Liver (tissue), 9 donors: ENCODE measurements around the gene CDCA8. TPM values are rescaled to one million over a fixed set of nuclear protein-coding genes. Genes with fewer than 3 reads are reported as not detected.

Source experiments
- DNase-seq: peaks from one replicate; pipeline ENCODE4 v3.0.0-alpha.2; 2017; ENCODE audit warnings: low spot score
- H3K27ac ChIP-seq, 2 donors: one replicate each; pipeline ENCODE4 v1.7.0; 2013; ENCODE audit warnings: inconsistent platforms in 2 of 2, low read length in 2 of 2, control low read depth in 1 of 2, low read depth in 1 of 2, mild to moderate bottlenecking in 1 of 2
- H3K27me3 ChIP-seq, 4 donors: one replicate each; pipeline versions ENCODE4 v1.6.1 to v1.7.0; 2013; ENCODE audit warnings: low read length in 3 of 4, inconsistent platforms in 1 of 4, mild to moderate bottlenecking in 1 of 4, moderate library complexity in 1 of 4; ENCODE audit not compliant: control insufficient read depth in 4 of 4, insufficient read depth in 4 of 4
- H3K36me3 ChIP-seq, 4 donors: one replicate each; pipeline versions ENCODE4 v1.6.1 to v1.7.0; 2013; ENCODE audit warnings: low read length in 3 of 4, mild to moderate bottlenecking in 3 of 4, low read depth in 1 of 4, moderate library complexity in 1 of 4; ENCODE audit not compliant: control insufficient read depth in 4 of 4, insufficient read depth in 3 of 4
- H3K4me1 ChIP-seq, 4 donors: one replicate each; pipeline versions ENCODE4 v1.6.1 to v1.7.0; 2013; ENCODE audit warnings: low read length in 3 of 4, mild to moderate bottlenecking in 3 of 4, moderate library complexity in 1 of 4; ENCODE audit not compliant: control insufficient read depth in 4 of 4, insufficient read depth in 4 of 4
- H3K4me3 ChIP-seq, 3 donors: one replicate each; pipeline versions ENCODE4 v1.6.1 to v1.7.0; 2013; ENCODE audit warnings: low read length in 3 of 3, control low read depth in 1 of 3, low read depth in 1 of 3, mild to moderate bottlenecking in 1 of 3
- H3K9ac ChIP-seq, 2 donors: one replicate each; pipeline ENCODE4 v1.7.0; 2013; ENCODE audit warnings: low read length in 2 of 2, mild to moderate bottlenecking in 2 of 2, moderate library complexity in 2 of 2, control low read depth in 1 of 2, low read depth in 1 of 2
- H3K9me3 ChIP-seq, 4 donors: one replicate each; pipeline versions ENCODE4 v1.6.1 to v1.7.0; 2013; ENCODE audit warnings: low read length in 3 of 4; ENCODE audit not compliant: control insufficient read depth in 4 of 4
- ATF3 ChIP-seq: IDR thresholded peaks from 2 replicates; pipeline ENCODE4 v1.6.1; 2016; ENCODE audit warnings: antibody characterized with exemption
- CTCF ChIP-seq: fragments of 150-350 bp; IDR thresholded peaks from 2 replicates; pipeline ENCODE4 v1.5.1; 2017; ENCODE audit warnings: improper control_type of control experiment, low read depth, low read length; ENCODE audit not compliant: missing input control
- EGR1 ChIP-seq, 2 donors: IDR thresholded peaks; 2 replicates each; pipeline ENCODE4 v1.6.1; 2016 to 2018; ENCODE audit warnings: antibody characterized with exemption in 2 of 2, low read depth in 2 of 2
- FOXA1 ChIP-seq: IDR thresholded peaks from 2 replicates; pipeline ENCODE4 v1.6.1; 2016; ENCODE audit warnings: antibody characterized with exemption
- FOXA2 ChIP-seq: IDR thresholded peaks from 2 replicates; pipeline ENCODE4 v1.6.1; 2016; ENCODE audit warnings: antibody characterized with exemption
- GABPA ChIP-seq, 2 donors: IDR thresholded peaks in 1 of 2; conservative IDR thresholded peaks in 1 of 2; 2 replicates each; pipeline ENCODE4 v1.6.1; 2016; ENCODE audit warnings: antibody characterized with exemption in 2 of 2, mild to moderate bottlenecking in 1 of 2, moderate library complexity in 1 of 2
- HNF4A ChIP-seq, 2 donors: conservative IDR thresholded peaks; 2 replicates each; pipeline ENCODE4 v1.6.1; 2016; ENCODE audit warnings: antibody characterized with exemption in 2 of 2, mild to moderate bottlenecking in 2 of 2
- HNF4G ChIP-seq: IDR thresholded peaks from 2 replicates; pipeline ENCODE4 v1.6.1; 2016; ENCODE audit warnings: antibody characterized with exemption
- JUND ChIP-seq, 2 donors: IDR thresholded peaks; 2 replicates each; pipeline ENCODE4 v1.6.1; 2016; ENCODE audit warnings: antibody characterized with exemption in 2 of 2
- MAX ChIP-seq: IDR thresholded peaks from 2 replicates; pipeline ENCODE4 v1.6.1; 2016; ENCODE audit warnings: antibody characterized with exemption
- NR2F2 ChIP-seq: IDR thresholded peaks from 2 replicates; pipeline ENCODE4 v1.6.1; 2016; ENCODE audit warnings: antibody characterized with exemption
- RAD21 ChIP-seq, 2 donors: IDR thresholded peaks; 2 replicates each; pipeline ENCODE4 v1.6.1; 2016; ENCODE audit warnings: antibody characterized with exemption in 2 of 2, mild to moderate bottlenecking in 2 of 2
- RXRA ChIP-seq, 2 donors: IDR thresholded peaks; 2 replicates each; pipeline ENCODE4 v1.6.1; 2017 to 2018; ENCODE audit warnings: antibody characterized with exemption in 2 of 2, mild to moderate bottlenecking in 1 of 2
- SP1 ChIP-seq: IDR thresholded peaks from 2 replicates; pipeline ENCODE4 v1.6.1; 2018; ENCODE audit warnings: antibody characterized with exemption, mild to moderate bottlenecking
- TAF1 ChIP-seq: conservative IDR thresholded peaks from 2 replicates; pipeline ENCODE4 v1.6.1; 2016; ENCODE audit warnings: antibody characterized with exemption, mild to moderate bottlenecking
- ZBTB33 ChIP-seq: IDR thresholded peaks from 2 replicates; pipeline ENCODE4 v1.6.1; 2016; ENCODE audit warnings: antibody characterized with exemption
- WGBS: extraction: QIAGEN DNeasy Blood & Tissue Kit; methylation state at CpG from one replicate; pipeline ENCODE4 v1.1.7; 2013; 5-methylcytosine and 5-hydroxymethylcytosine counted together
- polyA plus RNA-seq, 2 donors: library from polyadenylated mRNA; stranded (reverse) in 1 of 2; unstranded in 1 of 2; fragments of 200-250 nt in 1 of 2; fragments of >200 nt in 1 of 2; fragmentation: Nextera tagmentation in 1 of 2; extraction: Ambion mirVana in 1 of 2; gene quantifications; one replicate each; pipeline versions ENCODE4 v1.2.1 to v1.2.3, GENCODE V29; 2013 to 2015
- total RNA-seq, 2 donors: library from RNA; depleted of rRNA; stranded (reverse); fragments of >200 nt; gene quantifications; one replicate each; pipeline ENCODE4 v1.2.3, GENCODE V29; 2014
- TF ChIP-seq, protein P1 (sequence below): IDR thresholded peaks from 2 replicates; pipeline ENCODE4 v1.6.1; 2016; ENCODE audit warnings: antibody characterized with exemption, mild to moderate bottlenecking
- donor health status: healthy.
- donor health status: healthy.
- donor health status: healthy.
- donor health status: healthy.
- donor health status: healthy.

The CDCA8 gene
- total and polyA plus RNA-seq, 4 donors: 0.25 to 16.5 (median 1.4) TPM

GRCh38 chr1:37714689-37715088, 22.4 kb downstream of the CDCA8 start:
- Histone ChIP-seq H3K27me3 (no peaks in the 10 kb centered on the region), H3K9me3 (no peaks in the 10 kb centered on the region), H3K36me3 (no peaks in the 10 kb centered on the region), H3K27ac (no peak overlapping the region), H3K9ac (no peak overlapping the region), H3K4me3 (no peak overlapping the region), H3K4me1 (no peaks in the 10 kb centered on the region)
- no peak for DNase-seq
- WGBS: 90% methylated on average over 4 of the region's 4 CpGs
- no peak for TF ChIP-seq FOXA1
- no peak for TF ChIP-seq EGR1 (IDR thresholded peaks at IDR 0.05; ENCODE audit: low read depth in 2 of 2)
- no peak for TF ChIP-seq NR2F2
- TF ChIP-seq TAF1: no peak
- no peak for TF ChIP-seq RXRA (IDR thresholded peaks at IDR 0.05)
- no peak for TF ChIP-seq CTCF
- no peak for TF ChIP-seq FOXA2
- no peak for TF ChIP-seq HNF4A (conservative IDR thresholded peaks at IDR 0.05)
- TF ChIP-seq HNF4G: no peak
- TF ChIP-seq, protein P1, sequence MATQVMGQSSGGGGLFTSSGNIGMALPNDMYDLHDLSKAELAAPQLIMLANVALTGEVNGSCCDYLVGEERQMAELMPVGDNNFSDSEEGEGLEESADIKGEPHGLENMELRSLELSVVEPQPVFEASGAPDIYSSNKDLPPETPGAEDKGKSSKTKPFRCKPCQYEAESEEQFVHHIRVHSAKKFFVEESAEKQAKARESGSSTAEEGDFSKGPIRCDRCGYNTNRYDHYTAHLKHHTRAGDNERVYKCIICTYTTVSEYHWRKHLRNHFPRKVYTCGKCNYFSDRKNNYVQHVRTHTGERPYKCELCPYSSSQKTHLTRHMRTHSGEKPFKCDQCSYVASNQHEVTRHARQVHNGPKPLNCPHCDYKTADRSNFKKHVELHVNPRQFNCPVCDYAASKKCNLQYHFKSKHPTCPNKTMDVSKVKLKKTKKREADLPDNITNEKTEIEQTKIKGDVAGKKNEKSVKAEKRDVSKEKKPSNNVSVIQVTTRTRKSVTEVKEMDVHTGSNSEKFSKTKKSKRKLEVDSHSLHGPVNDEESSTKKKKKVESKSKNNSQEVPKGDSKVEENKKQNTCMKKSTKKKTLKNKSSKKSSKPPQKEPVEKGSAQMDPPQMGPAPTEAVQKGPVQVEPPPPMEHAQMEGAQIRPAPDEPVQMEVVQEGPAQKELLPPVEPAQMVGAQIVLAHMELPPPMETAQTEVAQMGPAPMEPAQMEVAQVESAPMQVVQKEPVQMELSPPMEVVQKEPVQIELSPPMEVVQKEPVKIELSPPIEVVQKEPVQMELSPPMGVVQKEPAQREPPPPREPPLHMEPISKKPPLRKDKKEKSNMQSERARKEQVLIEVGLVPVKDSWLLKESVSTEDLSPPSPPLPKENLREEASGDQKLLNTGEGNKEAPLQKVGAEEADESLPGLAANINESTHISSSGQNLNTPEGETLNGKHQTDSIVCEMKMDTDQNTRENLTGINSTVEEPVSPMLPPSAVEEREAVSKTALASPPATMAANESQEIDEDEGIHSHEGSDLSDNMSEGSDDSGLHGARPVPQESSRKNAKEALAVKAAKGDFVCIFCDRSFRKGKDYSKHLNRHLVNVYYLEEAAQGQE: no peak
- no peak for TF ChIP-seq ATF3

GRCh38 chr1:37716321-37716720, 24.0 kb downstream of the CDCA8 start:
- Histone ChIP-seq H3K36me3 (no peaks in the 10 kb centered on the region), H3K27ac (no peak overlapping the region), H3K4me3 (no peak overlapping the region), H3K9ac (no peak overlapping the region), H3K27me3 (no peaks in the 10 kb centered on the region), H3K9me3 (no peaks in the 10 kb centered on the region), H3K4me1 (no peaks in the 10 kb centered on the region)
- no peak for TF ChIP-seq CTCF
- TF ChIP-seq HNF4A (conservative IDR thresholded peaks at IDR 0.05): no peak
- TF ChIP-seq NR2F2: no peak
- TF ChIP-seq JUND (IDR thresholded peaks at IDR 0.05): no peak
- TF ChIP-seq ZBTB33: no peak
- TF ChIP-seq SP1: no peak
- TF ChIP-seq RAD21 (IDR thresholded peaks at IDR 0.05): no peak
- TF ChIP-seq RXRA (IDR thresholded peaks at IDR 0.05): no peak
- TF ChIP-seq FOXA1: no peak
- TF ChIP-seq HNF4G: no peak
- no peak for TF ChIP-seq GABPA (IDR thresholded peaks at IDR 0.05 in 1 of 2, conservative IDR thresholded peaks at IDR 0.05 in 1 of 2)
- TF ChIP-seq MAX: no peak
- TF ChIP-seq ATF3: no peak
- TF ChIP-seq FOXA2: no peak
- WGBS: 84% methylated on average over 4 of the region's 4 CpGs
- DNase-seq: no peak
